Neural progenitor cell (in vitro differentiated cells): Measurements from ENCODE around the gene CYP2B6. TPM values are rescaled to one million over a fixed set of nuclear protein-coding genes. Genes with fewer than 3 reads are reported as not detected.

Source experiments
- DNase-seq: peaks from one replicate; pipeline ENCODE4 v3.0.0-alpha.2; 2016; ENCODE audit warnings: low spot score
- H2AFZ ChIP-seq: fragments of 200-600 bp; sonication (generic); replicated peaks from 2 replicates; pipeline ENCODE4 v1.6.1; 2016; ENCODE audit warnings: antibody characterized with exemption
- H3F3A ChIP-seq: fragments of 200-600 bp; sonication (generic); 2 replicates; pipeline ENCODE4 v1.6.1; 2016; ENCODE audit warnings: antibody characterized with exemption, low read depth
- H3K27ac ChIP-seq: fragments of 200-600 bp; sonication (generic); 2 replicates; pipeline ENCODE4 v1.5.1; 2016; ENCODE audit warnings: mild to moderate bottlenecking
- H3K27me3 ChIP-seq: fragments of 200-600 bp; sonication (generic); 2 replicates; pipeline ENCODE4 v1.6.1; 2016; ENCODE audit warnings: mild to moderate bottlenecking, moderate library complexity
- H3K36me3 ChIP-seq: fragments of 200-600 bp; sonication (generic); 2 replicates; pipeline ENCODE4 v1.5.1; 2016
- H3K4me1 ChIP-seq: fragments of 200-600 bp; sonication (generic); 2 replicates; pipeline ENCODE4 v1.6.1; 2016; ENCODE audit warnings: mixed run types
- H3K4me2 ChIP-seq: fragments of 200-600 bp; sonication (generic); 2 replicates; pipeline ENCODE4 v1.6.1; 2016
- H3K4me3 ChIP-seq: fragments of 200-600 bp; sonication (generic); 2 replicates; pipeline ENCODE4 v1.5.1; 2016
- H3K79me2 ChIP-seq: fragments of 200-600 bp; sonication (generic); 2 replicates; pipeline ENCODE4 v1.6.1; 2016; ENCODE audit warnings: low read depth
- H3K9ac ChIP-seq: fragments of 200-600 bp; sonication (generic); 2 replicates; pipeline ENCODE4 v1.6.1; 2016
- H3K9me3 ChIP-seq: fragments of 200-600 bp; sonication (generic); 2 replicates; pipeline ENCODE4 v1.5.1; 2016; ENCODE audit warnings: low read depth
- H4K20me1 ChIP-seq: fragments of 200-600 bp; sonication (generic); 2 replicates; pipeline ENCODE4 v1.6.1; 2016; ENCODE audit warnings: low read depth
- H3K27ac Mint-ChIP-seq: 3 replicates; pipeline ENCODE4 v1.8.0; 2021; ENCODE audit warnings: mixed read lengths
- H3K27me3 Mint-ChIP-seq: 2 replicates; pipeline ENCODE4 v1.8.0; 2022; ENCODE audit warnings: low read depth, mild to moderate bottlenecking, inconsistent platforms, moderate library complexity, mixed read lengths; ENCODE audit not compliant: insufficient read depth
- H3K36me3 Mint-ChIP-seq: 3 replicates; pipeline ENCODE4 v1.8.0; 2021; ENCODE audit warnings: mixed read lengths
- H3K4me1 Mint-ChIP-seq: 3 replicates; pipeline ENCODE4 v1.8.0; 2021; ENCODE audit warnings: mixed read lengths
- H3K4me3 Mint-ChIP-seq: 3 replicates; pipeline ENCODE4 v1.8.0; 2021; ENCODE audit warnings: mild to moderate bottlenecking, moderate library complexity, mixed read lengths
- H3K9me3 Mint-ChIP-seq: 3 replicates; pipeline ENCODE4 v1.8.0; 2020; ENCODE audit warnings: mixed read lengths
- CTCF ChIP-seq: fragments of 200-600 bp; sonication (generic); IDR thresholded peaks from 2 replicates; pipeline ENCODE4 v1.5.1; 2017; ENCODE audit warnings: antibody characterized with exemption, mild to moderate bottlenecking
- EZH2 ChIP-seq: fragments of 200-600 bp; sonication (generic); IDR thresholded peaks from 2 replicates; pipeline ENCODE4 v1.6.1; 2017; ENCODE audit warnings: antibody characterized with exemption, mild to moderate bottlenecking, moderate library complexity
- EZH2phosphoT487 ChIP-seq: fragments of 200-600 bp; sonication (generic); IDR thresholded peaks from 2 replicates; pipeline ENCODE4 v1.6.1; 2017; ENCODE audit warnings: antibody characterized with exemption
- total RNA-seq: library from RNA; depleted of rRNA; stranded (reverse); fragments of >200 nt; gene quantifications from 2 replicates; pipeline ENCODE4 v1.2.3, GENCODE V29; 2015; ENCODE audit warnings: low replicate concordance

CYP2B6 gene
- total RNA-seq: not detected in 2 replicates

DNA sequence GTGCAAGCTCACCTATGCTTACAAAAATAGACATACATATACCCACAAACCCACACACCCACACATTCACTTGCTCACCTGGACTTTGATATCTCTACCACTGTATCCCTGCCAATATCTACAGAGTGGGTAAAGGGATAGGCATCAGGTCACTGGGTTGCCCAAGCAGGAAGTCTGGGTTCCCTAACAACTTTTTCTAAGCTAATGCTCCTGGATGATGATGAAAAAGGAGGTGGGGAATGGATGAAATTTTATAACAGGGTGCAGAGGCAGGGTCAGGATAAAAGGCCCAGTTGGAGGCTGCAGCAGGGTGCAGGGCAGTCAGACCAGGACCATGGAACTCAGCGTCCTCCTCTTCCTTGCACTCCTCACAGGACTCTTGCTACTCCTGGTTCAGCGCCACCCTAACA, at the start of gene CYP2B6:
Gene CYP2B6 (plus strand): TSS at position 311 of the 410 bp plus-strand sequence. CDS start 24 bp downstream, at position 335.
- H3F3A ChIP-seq: no peaks in the 10 kb centered on the region
- Mint-ChIP-seq H3K4me3 (no peak within 1 kb of the TSS), H3K4me1 (no peaks in the 10 kb centered on the region), H3K9me3 (no peaks in the 10 kb centered on the region), H3K36me3 (no peaks in the 10 kb centered on the region), H3K27me3 (peaks cover 4% of the 10 kb centered on the region), H3K27ac (no peak within 1 kb of the TSS)
- TF ChIP-seq EZH2: no peak
- TF ChIP-seq EZH2phosphoT487: no peak
- TF ChIP-seq CTCF: no peak
- H3K79me2 ChIP-seq: no peaks in the 10 kb centered on the region
- H3K4me1 ChIP-seq: no peaks in the 10 kb centered on the region
- H3K9me3 ChIP-seq: no peaks in the 10 kb centered on the region
- no peak within 1 kb of the TSS for H3K27ac ChIP-seq
- H3K9ac ChIP-seq: no peak within 1 kb of the TSS
- H4K20me1 ChIP-seq: no peaks in the 10 kb centered on the region
- no peak within 1 kb of the TSS for H3K4me3 ChIP-seq
- H3K36me3 ChIP-seq: no peaks in the 10 kb centered on the region
- DNase-seq: no peak
- no peak within 1 kb of the TSS for H2AFZ ChIP-seq
- no peak within 1 kb of the TSS for H3K4me2 ChIP-seq
- H3K27me3 ChIP-seq: no peaks in the 10 kb centered on the region

DNA sequence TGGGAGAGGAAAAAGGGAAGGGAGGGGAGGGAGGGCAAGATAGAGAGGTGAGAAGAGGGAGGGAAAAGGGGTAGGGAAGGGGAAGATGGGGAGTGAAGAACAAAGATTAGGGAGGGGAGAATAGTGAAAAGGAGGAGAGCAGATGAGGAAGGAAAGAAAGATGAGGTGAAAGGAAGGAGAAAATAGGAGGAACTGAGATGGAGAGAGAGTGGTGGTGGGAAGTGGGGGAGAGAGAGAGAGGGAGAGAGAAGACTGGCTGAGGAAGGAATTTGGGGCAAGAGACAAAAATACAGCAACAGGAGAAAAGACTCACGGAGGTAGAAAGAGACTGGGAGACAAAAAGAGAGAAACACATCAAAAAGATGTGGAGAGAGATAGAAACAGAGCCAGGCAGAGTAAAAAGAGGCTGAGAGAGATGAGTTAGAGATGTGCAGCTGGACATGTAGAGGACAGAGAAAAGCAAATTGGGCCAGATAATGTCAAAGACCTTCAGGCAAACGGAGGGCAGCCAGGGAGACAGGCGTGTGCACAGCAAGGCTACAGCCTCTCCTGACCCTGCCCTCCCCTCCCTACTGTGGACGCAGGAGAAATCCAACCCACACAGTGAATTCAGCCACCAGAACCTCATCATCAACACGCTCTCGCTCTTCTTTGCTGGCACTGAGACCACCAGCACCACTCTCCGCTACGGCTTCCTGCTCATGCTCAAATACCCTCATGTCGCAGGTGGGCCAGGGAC, 49.4 kb upstream of the CYP2B6 start:
- Histone ChIP-seq H3K36me3 (no peaks in the 10 kb centered on the region), H3K27me3 (no peaks in the 10 kb centered on the region), H3K4me2 (no peak overlapping the region), H3K4me1 (no peaks in the 10 kb centered on the region), H3K9me3 (no peaks in the 10 kb centered on the region), H3F3A (no peaks in the 10 kb centered on the region), H3K27ac (no peak overlapping the region), H3K9ac (no peak overlapping the region), H2AFZ (no peak overlapping the region), H3K79me2 (no peaks in the 10 kb centered on the region), H4K20me1 (no peaks in the 10 kb centered on the region), H3K4me3 (no peak overlapping the region)
- Mint-ChIP-seq H3K4me3 (no peak overlapping the region), H3K27me3 (peaks cover 6% of the 10 kb centered on the region), H3K36me3 (no peaks in the 10 kb centered on the region), H3K27ac (no peak overlapping the region), H3K4me1 (no peaks in the 10 kb centered on the region), H3K9me3 (no peaks in the 10 kb centered on the region)
- TF ChIP-seq EZH2phosphoT487 (no peak), EZH2 (no peak), CTCF (no peak)
- DNase-seq: no peak

GRCh38 chr19:40945645-40946044, 45.4 kb upstream of the CYP2B6 start:
- H3K27ac Mint-ChIP-seq: no peak overlapping the region
- TF ChIP-seq CTCF: no peak
- TF ChIP-seq EZH2phosphoT487: no peak
- no peak for TF ChIP-seq EZH2
- Histone ChIP-seq H3K9ac (no peak overlapping the region), H3K27me3 (no peaks in the 10 kb centered on the region), H3K27ac (no peak overlapping the region), H3K9me3 (no peaks in the 10 kb centered on the region), H3K79me2 (no peaks in the 10 kb centered on the region), H3K4me2 (no peak overlapping the region), H4K20me1 (no peaks in the 10 kb centered on the region), H3K36me3 (no peaks in the 10 kb centered on the region), H3K4me3 (no peak overlapping the region), H2AFZ (no peak overlapping the region), H3F3A (no peaks in the 10 kb centered on the region), H3K4me1 (no peaks in the 10 kb centered on the region)
- H3K27me3 Mint-ChIP-seq: peaks cover 8% of the 10 kb centered on the region
- no peaks in the 10 kb centered on the region for H3K36me3 Mint-ChIP-seq
- no peak overlapping the region for H3K4me3 Mint-ChIP-seq
- no peaks in the 10 kb centered on the region for H3K4me1 Mint-ChIP-seq
- DNase-seq: no peak
- H3K9me3 Mint-ChIP-seq: no peaks in the 10 kb centered on the region
